LNCaP clone FGC (cell line): ENCODE data around the gene DNAJC27.
"Not testable (repeated sequence)": the region's sequence is repeated elsewhere in the genome, so short reads cannot be mapped to it uniquely, and the experiment has no call there.

Experiments used
- DNase-seq: peaks from one replicate; pipeline ENCODE4 v3.0.0-alpha.2; 2011; ENCODE audit warnings: low read depth
- H3K4me3 ChIP-seq: 2 replicates; pipeline ENCODE4 v1.5.1; 2011; ENCODE audit warnings: mild to moderate bottlenecking, low read depth, low read length, control low read depth
- TF ChIP-seq, protein P1 (sequence below): IDR thresholded peaks from 2 replicates; pipeline ENCODE4 v1.5.1; 2012; ENCODE audit warnings: mild to moderate bottlenecking; ENCODE audit not compliant: control insufficient read depth, insufficient read depth; ENCODE audit errors: extremely low read depth

The DNAJC27 gene

DNA sequence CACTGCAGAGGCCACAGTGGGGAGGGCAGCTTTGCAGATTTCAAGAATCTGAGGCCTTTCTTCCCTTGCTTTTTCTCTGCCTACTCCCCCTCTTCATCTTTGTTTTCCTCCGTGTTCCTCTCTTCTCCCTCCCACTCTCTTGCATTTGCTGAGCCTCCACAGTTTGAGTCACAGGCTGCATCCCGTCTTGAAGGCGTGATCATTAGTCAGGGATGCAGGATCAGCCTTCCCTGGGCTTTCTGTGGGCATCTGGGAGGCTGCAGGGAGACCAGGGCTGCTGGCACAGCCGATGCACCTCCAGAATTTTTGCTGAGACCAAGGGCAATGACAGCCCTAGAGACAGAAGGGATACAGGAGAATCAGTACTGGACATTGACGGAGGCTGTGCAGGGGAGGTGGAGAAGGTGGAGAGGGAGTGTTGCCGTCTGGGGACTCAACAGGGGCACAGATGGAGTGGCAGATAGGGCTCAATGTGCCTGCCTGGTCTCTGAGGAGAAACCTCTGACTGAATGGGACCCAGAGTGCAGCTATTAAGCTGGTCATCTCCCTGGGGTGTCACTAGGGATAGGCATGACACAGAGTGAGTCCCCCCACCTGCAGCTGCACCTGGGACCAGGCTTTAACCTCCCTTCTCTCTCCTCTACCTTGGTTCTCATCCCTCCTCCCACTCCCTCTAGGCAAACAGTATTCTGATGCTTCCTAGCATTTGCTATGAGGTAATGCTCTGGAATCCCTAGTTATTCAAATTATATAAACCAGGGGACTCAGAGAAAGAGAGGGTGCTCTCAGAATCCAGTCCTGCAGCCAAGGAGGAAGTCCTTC, 29.0 kb upstream of the DNAJC27 start:
- no peak for DNase-seq
- TF ChIP-seq, protein P1, sequence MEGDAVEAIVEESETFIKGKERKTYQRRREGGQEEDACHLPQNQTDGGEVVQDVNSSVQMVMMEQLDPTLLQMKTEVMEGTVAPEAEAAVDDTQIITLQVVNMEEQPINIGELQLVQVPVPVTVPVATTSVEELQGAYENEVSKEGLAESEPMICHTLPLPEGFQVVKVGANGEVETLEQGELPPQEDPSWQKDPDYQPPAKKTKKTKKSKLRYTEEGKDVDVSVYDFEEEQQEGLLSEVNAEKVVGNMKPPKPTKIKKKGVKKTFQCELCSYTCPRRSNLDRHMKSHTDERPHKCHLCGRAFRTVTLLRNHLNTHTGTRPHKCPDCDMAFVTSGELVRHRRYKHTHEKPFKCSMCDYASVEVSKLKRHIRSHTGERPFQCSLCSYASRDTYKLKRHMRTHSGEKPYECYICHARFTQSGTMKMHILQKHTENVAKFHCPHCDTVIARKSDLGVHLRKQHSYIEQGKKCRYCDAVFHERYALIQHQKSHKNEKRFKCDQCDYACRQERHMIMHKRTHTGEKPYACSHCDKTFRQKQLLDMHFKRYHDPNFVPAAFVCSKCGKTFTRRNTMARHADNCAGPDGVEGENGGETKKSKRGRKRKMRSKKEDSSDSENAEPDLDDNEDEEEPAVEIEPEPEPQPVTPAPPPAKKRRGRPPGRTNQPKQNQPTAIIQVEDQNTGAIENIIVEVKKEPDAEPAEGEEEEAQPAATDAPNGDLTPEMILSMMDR, result no peak
- H3K4me3 ChIP-seq, result no peak overlapping the region

DNA sequence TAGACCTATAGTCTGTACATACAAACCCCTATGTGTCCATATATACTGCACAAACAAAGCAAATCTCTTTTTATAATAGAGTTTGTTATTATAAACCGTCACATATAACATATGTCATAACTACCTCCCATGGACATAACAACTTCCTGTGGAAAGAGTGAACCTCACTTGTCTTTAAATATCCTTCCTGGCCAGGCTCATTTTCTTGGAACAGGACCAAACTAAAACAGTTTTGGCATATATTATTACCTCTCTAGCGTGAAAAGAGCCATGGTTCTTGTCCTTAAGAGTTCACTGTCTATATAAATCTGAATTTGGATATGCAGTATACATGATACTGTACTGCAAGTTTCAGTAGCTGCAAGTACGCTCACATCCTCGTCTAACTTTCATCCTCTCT, 28.3 kb upstream of the DNAJC27 start:
- H3K4me3 ChIP-seq, result no peak overlapping the region
- TF ChIP-seq, protein P1, result no peak
- no peak for DNase-seq

DNA sequence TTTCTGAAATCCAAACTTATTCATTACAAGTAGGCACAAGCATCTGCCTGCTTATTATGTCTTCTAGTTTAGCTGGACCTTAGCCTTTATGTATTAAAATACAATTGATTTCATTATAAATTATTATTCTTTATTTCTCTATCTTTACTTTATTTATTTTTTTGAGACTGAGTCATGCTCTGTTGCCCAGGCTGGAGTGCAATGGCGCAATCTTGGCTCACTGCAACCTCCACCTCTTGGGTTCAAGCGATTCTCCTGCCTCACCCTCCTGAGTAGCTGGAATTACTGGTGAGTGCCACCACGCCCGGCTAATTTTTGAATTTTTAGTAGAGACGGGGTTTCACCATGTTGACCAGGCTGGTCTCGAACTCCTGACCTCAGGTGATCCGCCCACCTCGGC, 27.3 kb upstream of the DNAJC27 start:
- DNase-seq, H3K4me3 ChIP-seq: not testable (repeated sequence)

DNA sequence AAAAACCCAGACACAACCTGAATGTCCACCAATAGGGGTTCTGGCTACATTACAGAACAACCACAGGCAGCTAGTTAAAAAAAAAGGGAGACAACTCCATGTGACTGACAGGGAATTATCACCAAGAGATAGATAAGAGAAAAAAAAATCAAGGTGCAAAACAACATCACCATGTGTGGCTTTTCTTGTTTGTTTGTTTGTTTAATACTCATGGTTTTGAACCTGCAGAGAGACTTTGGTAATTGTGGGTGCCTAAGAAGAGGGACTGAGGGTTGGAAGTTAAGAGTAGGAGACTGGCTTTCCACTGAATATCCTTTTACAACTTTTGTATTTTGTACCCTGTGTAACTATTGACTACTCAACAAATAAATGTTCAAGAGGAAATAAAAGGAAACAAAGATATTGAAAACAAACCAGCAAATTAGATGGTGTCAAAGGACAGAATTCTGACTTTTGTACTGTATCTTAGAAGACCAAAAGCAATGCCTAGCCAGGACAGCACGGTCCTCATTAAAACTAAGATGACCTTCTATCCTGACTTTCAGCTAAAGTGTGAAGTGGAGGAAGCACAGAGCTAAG, 22.5 kb upstream of the DNAJC27 start:
- no peak overlapping the region for H3K4me3 ChIP-seq
- TF ChIP-seq, protein P1, result no peak
- DNase-seq, result no peak

DNA sequence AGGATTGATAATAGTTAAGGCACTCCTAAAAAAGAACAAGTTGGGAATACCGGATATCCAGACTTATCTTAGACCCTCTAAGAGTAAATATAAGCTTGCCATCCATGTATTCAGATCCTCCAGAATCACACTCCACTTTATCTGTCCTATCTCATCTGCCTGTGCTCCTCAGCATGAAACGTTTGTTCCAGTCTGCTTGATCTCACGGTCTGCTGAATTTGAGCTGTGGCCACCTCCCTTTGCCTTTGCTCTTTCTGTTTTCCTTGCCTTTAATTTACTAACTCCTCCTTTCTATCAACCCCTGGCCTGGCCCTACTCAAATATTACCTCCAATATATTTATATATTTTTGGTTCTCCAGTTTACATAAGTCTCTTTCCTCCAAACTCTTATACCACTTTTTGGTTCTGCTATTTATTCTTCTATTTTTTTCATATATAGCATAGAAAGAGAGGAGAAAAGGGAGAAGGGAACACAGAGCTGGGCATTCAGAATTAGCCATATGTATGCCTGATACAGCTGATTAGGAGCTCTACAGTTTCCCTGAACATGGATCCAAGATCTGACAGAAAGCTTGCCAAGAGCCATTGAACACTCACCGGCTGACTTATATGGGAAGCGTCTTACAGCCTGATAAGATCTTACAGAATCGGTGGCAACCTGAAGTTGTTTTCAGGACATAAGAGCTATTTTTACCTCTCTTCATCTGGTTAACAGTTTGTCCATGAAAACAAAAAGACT, 21.8 kb upstream of the DNAJC27 start:
- peak; percentile 54 for DNase-seq

GRCh38 chr2:24986372-24986771, 14.6 kb upstream of the DNAJC27 start:
- no peak for DNase-seq
- H3K4me3 ChIP-seq, result no peak overlapping the region
- TF ChIP-seq, protein P1, result no peak

More for the DNA sequence above, 21.8 kb upstream of the DNAJC27 start:
- TF ChIP-seq, protein P1, result no peak
- H3K4me3 ChIP-seq, result no peak overlapping the region

GRCh38 chr2:24985511-24985910, 13.8 kb upstream of the DNAJC27 start:
- DNase-seq, result no peak
- TF ChIP-seq, protein P1, result no peak
- no peak overlapping the region for H3K4me3 ChIP-seq
